Suprapubic skin (tissue), 3 donors: ENCODE results near the gene MAPK13.

Experiments used
- POLR2A ChIP-seq, 2 donors: fragments of 450-650 bp; IDR thresholded peaks; one replicate each; pipeline ENCODE4 v1.6.1; 2017; ENCODE audit warnings: antibody characterized with exemption in 2 of 2, mild to moderate bottlenecking in 2 of 2, moderate library complexity in 2 of 2
- TF ChIP-seq, protein P1 (sequence below), 2 donors: fragments of 200-600 bp in 1 of 2; fragments of 450-650 bp in 1 of 2; sonication (generic) in 1 of 2; IDR thresholded peaks; one replicate each; pipeline ENCODE4 v1.5.1; 2016 to 2019; ENCODE audit warnings: antibody characterized with exemption in 2 of 2, mild to moderate bottlenecking in 1 of 2, moderate library complexity in 1 of 2

DNA sequence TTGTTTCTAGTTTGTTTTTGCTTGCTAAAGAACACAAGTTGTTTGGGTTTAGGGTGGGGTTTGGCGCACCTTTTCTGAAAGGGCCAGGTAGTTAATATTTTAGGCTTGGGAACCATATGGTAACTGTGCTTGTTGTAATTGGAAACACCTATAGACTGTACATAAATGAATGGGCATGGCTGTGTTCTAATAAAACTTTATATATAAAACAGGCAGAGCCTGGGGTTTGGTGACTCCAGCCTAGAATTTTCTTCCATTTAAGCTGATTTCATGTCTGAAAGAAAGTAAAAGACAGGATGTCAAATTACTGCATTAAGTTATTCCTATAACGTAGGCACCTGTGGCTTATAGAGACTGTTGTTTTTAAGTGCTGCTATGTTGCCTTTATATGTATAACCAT is 36.1 kb upstream of the MAPK13 start:
- TF ChIP-seq, protein P1, sequence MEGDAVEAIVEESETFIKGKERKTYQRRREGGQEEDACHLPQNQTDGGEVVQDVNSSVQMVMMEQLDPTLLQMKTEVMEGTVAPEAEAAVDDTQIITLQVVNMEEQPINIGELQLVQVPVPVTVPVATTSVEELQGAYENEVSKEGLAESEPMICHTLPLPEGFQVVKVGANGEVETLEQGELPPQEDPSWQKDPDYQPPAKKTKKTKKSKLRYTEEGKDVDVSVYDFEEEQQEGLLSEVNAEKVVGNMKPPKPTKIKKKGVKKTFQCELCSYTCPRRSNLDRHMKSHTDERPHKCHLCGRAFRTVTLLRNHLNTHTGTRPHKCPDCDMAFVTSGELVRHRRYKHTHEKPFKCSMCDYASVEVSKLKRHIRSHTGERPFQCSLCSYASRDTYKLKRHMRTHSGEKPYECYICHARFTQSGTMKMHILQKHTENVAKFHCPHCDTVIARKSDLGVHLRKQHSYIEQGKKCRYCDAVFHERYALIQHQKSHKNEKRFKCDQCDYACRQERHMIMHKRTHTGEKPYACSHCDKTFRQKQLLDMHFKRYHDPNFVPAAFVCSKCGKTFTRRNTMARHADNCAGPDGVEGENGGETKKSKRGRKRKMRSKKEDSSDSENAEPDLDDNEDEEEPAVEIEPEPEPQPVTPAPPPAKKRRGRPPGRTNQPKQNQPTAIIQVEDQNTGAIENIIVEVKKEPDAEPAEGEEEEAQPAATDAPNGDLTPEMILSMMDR (IDR thresholded peaks at IDR 0.05), result no peak
- no peak for TF ChIP-seq POLR2A (IDR thresholded peaks at IDR 0.05)
